ENCODE data around the gene CD160. TPM values are rescaled to one million over a fixed set of nuclear protein-coding genes. Genes with fewer than 3 reads are reported as not detected.
A peak's percentile ranks its signal among the peaks of the same experiment; 100 is the strongest.

Gene CD160
- total RNA-seq, 1 donor: not detected

DNA sequence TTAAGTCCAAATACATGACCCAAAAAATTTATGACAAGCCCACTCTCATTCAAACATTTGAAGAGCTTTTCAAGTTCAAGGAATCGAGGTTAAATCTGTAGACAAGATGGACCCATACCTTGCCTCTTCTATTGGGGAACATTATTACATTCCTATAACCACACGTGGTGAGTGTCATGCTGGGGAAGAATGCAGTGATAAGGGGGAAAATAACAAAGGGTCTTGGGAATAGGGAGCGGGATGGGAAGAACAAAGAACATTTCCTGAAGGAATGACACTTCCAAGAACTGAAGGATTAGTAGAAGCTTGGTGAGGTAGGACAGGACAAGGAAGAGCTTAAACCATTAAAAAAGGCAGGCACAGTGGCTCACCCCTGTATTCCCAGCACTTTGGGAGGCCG lies 31.0 kb upstream of the CD160 start:
- TF ChIP-seq, protein P1, sequence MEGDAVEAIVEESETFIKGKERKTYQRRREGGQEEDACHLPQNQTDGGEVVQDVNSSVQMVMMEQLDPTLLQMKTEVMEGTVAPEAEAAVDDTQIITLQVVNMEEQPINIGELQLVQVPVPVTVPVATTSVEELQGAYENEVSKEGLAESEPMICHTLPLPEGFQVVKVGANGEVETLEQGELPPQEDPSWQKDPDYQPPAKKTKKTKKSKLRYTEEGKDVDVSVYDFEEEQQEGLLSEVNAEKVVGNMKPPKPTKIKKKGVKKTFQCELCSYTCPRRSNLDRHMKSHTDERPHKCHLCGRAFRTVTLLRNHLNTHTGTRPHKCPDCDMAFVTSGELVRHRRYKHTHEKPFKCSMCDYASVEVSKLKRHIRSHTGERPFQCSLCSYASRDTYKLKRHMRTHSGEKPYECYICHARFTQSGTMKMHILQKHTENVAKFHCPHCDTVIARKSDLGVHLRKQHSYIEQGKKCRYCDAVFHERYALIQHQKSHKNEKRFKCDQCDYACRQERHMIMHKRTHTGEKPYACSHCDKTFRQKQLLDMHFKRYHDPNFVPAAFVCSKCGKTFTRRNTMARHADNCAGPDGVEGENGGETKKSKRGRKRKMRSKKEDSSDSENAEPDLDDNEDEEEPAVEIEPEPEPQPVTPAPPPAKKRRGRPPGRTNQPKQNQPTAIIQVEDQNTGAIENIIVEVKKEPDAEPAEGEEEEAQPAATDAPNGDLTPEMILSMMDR (IDR thresholded peaks at IDR 0.05; ENCODE audit: extremely low read depth, low read depth, low read length): no peak
- H3K27ac ChIP-seq (ENCODE audit: low read depth, low read length): no peak overlapping the region
- H3K4me1 ChIP-seq (ENCODE audit: insufficient read depth, low read length): peaks cover 14% of the 10 kb centered on the region
- no peak for DNase-seq (ENCODE audit: insufficient read length, low spot score, missing footprints)
- no peak overlapping the region for H3K4me2 ChIP-seq (ENCODE audit: insufficient read depth, low read length)
- H3K9me3 ChIP-seq (ENCODE audit: low read depth, low read length): no peaks in the 10 kb centered on the region
- no peaks in the 10 kb centered on the region for H3K27me3 ChIP-seq (ENCODE audit: insufficient read depth, low read length)
- H2AFZ ChIP-seq (ENCODE audit: low read length): no peak overlapping the region
- no peak overlapping the region for H3K4me3 ChIP-seq (ENCODE audit: insufficient read depth, low read length)
- no peaks in the 10 kb centered on the region for H3K36me3 ChIP-seq (ENCODE audit: insufficient read depth, low read length)
- no peaks in the 10 kb centered on the region for H3K79me2 ChIP-seq (ENCODE audit: insufficient read depth, low read length)
- H4K20me1 ChIP-seq (ENCODE audit: insufficient read depth, low read length): no peaks in the 10 kb centered on the region

GRCh38 chr1:145688924-145689323 lies 30.4 kb upstream of the CD160 start:
- Histone ChIP-seq H4K20me1 (ENCODE audit: insufficient read depth, low read length) (no peaks in the 10 kb centered on the region), H3K4me3 (ENCODE audit: insufficient read depth, low read length) (no peak overlapping the region), H2AFZ (ENCODE audit: low read length) (no peak overlapping the region), H3K27me3 (ENCODE audit: insufficient read depth, low read length) (no peaks in the 10 kb centered on the region), H3K79me2 (ENCODE audit: insufficient read depth, low read length) (no peaks in the 10 kb centered on the region), H3K4me1 (ENCODE audit: insufficient read depth, low read length) (peaks cover 14% of the 10 kb centered on the region), H3K36me3 (ENCODE audit: insufficient read depth, low read length) (no peaks in the 10 kb centered on the region), H3K27ac (ENCODE audit: low read depth, low read length) (no peak overlapping the region), H3K9me3 (ENCODE audit: low read depth, low read length) (no peaks in the 10 kb centered on the region), H3K4me2 (ENCODE audit: insufficient read depth, low read length) (no peak overlapping the region)
- DNase-seq (ENCODE audit: insufficient read length, low spot score, missing footprints): no peak
- TF ChIP-seq, protein P1 (IDR thresholded peaks at IDR 0.05; ENCODE audit: extremely low read depth, low read depth, low read length): no peak

DNA sequence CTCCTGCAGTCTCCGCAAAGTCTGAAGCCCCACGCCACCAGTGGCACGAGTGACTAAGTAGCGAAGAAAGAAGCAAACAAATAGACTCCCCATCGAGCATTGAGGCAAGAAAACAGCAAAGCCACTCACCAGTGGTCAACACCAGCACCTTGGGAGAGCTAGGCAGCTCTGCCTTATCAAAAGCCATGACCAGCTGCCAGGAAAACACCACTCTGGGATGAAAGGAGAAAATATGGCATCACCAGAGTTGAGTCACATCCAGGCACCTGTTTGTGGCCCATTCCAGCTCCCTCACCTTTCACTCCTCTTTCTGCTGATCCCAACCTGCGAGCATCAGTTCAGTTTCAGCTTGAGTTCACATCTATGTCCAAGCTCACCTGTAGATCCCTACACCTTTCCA lies 29.4 kb upstream of the CD160 start:
- Histone ChIP-seq H2AFZ (ENCODE audit: low read length) (no peak overlapping the region), H3K9me3 (ENCODE audit: low read depth, low read length) (no peaks in the 10 kb centered on the region), H3K4me1 (ENCODE audit: insufficient read depth, low read length) (peaks cover 14% of the 10 kb centered on the region), H3K4me3 (ENCODE audit: insufficient read depth, low read length) (no peak overlapping the region), H3K4me2 (ENCODE audit: insufficient read depth, low read length) (no peak overlapping the region), H4K20me1 (ENCODE audit: insufficient read depth, low read length) (no peaks in the 10 kb centered on the region), H3K27me3 (ENCODE audit: insufficient read depth, low read length) (no peaks in the 10 kb centered on the region), H3K79me2 (ENCODE audit: insufficient read depth, low read length) (no peaks in the 10 kb centered on the region), H3K36me3 (ENCODE audit: insufficient read depth, low read length) (no peaks in the 10 kb centered on the region), H3K27ac (ENCODE audit: low read depth, low read length) (no peak overlapping the region)
- peak; percentile 17 for DNase-seq (ENCODE audit: insufficient read length, low spot score, missing footprints)
- TF ChIP-seq, protein P1 (IDR thresholded peaks at IDR 0.05; ENCODE audit: extremely low read depth, low read depth, low read length): no peak

- DNase-seq (ENCODE audit: insufficient read length, low spot score, missing footprints): peak; percentile 90
- TF ChIP-seq, protein P1 (IDR thresholded peaks at IDR 0.05; ENCODE audit: extremely low read depth, low read depth, low read length): no peak
- Histone ChIP-seq H2AFZ (ENCODE audit: low read length) (no peak overlapping the region), H3K9me3 (ENCODE audit: low read depth, low read length) (no peaks in the 10 kb centered on the region), H3K4me3 (ENCODE audit: insufficient read depth, low read length) (no peak overlapping the region), H4K20me1 (ENCODE audit: insufficient read depth, low read length) (no peaks in the 10 kb centered on the region), H3K36me3 (ENCODE audit: insufficient read depth, low read length) (no peaks in the 10 kb centered on the region), H3K27me3 (ENCODE audit: insufficient read depth, low read length) (no peaks in the 10 kb centered on the region), H3K4me1 (ENCODE audit: insufficient read depth, low read length) (peaks cover 14% of the 10 kb centered on the region), H3K79me2 (ENCODE audit: insufficient read depth, low read length) (no peaks in the 10 kb centered on the region), H3K27ac (ENCODE audit: low read depth, low read length) (peak overlapping the region; percentile 36), H3K4me2 (ENCODE audit: insufficient read depth, low read length) (peak overlapping the region; percentile 35)
Observed at GRCh38 chr1:145690587-145691558, 28.4 kb upstream of the CD160 start.
